ENCODE measurements around the gene ANO6. TPM values are rescaled to one million over a fixed set of nuclear protein-coding genes. Genes with fewer than 3 reads are reported as not detected.

Gene ANO6
- total and polyA plus RNA-seq, 12 donors = 8.9 to 52.2 (median 40.9) TPM

GRCh38 chr12:45273717-45274271, 57.9 kb downstream of the ANO6 start:
- DNase-seq = peak in 1 of 2 donors; percentile 35
- intact Hi-C loops (cut with DNase I) = loop anchor here in 2 of 10 donors (2.0 to 10.0 kb wide), 4 partner anchors 41 to 111 kb away; partner anchors contain the start of gene ANO6 (in 1 of the 2)
- Histone ChIP-seq H3K9me3 (no peaks in the 10 kb centered on the region), H3K27ac (peak overlapping the region in 7 of 10 donors; percentile 26 to 72 (median 60)), H3K4me1 (peaks cover 6 to 82% (median 43%) of the 10 kb centered on the region in 9 donors), H3K36me3 (no peaks in the 10 kb centered on the region), H3K4me3 (no peak overlapping the region), H3K27me3 (no peaks in the 10 kb centered on the region)
- no peak for TF ChIP-seq CTCF (IDR thresholded peaks at IDR 0.05)
- WGBS, 2 donors = 4 to 5% methylated on average over 1 of the region's 1 CpG
- ATAC-seq = peak; percentile 35 to 97 (median 82)

- DNase-seq (no peak), ATAC-seq (no peak)
- TF ChIP-seq CTCF (IDR thresholded peaks at IDR 0.05) = no peak
- Histone ChIP-seq H3K9me3 (no peaks in the 10 kb centered on the region), H3K4me1 (peaks cover 7 to 79% (median 37%) of the 10 kb centered on the region in 9 donors), H3K27me3 (no peaks in the 10 kb centered on the region), H3K27ac (no peak overlapping the region), H3K36me3 (peaks cover 0 to 10% (median 0%) of the 10 kb centered on the region in 9 donors), H3K4me3 (no peak overlapping the region)
- intact Hi-C loops (cut with DNase I) = loop anchor here in 2 of 10 donors (10.0 kb wide), 2 partner anchors 69 to 109 kb away; no protein-coding TSS in a partner anchor
- WGBS, 2 donors = 83 to 92% methylated on average over 5 of the region's 5 CpGs
Measured at GRCh38 chr12:45276154-45276755, 60.4 kb downstream of the ANO6 start.

- Histone ChIP-seq H3K27me3 (no peaks in the 10 kb centered on the region), H3K4me1 (peaks cover 7 to 66% (median 37%) of the 10 kb centered on the region in 9 donors), H3K9me3 (no peaks in the 10 kb centered on the region), H3K4me3 (no peak overlapping the region), H3K36me3 (peaks cover 0 to 17% (median 0%) of the 10 kb centered on the region in 9 donors), H3K27ac (peak overlapping the region in 3 of 10 donors; percentile 3 to 39 (median 5))
- no peak for DNase-seq
- intact Hi-C loops (cut with DNase I) = loop anchor here in 2 of 10 donors (10.0 kb wide), 2 partner anchors 66 to 106 kb away; no protein-coding TSS in a partner anchor
- TF ChIP-seq CTCF (IDR thresholded peaks at IDR 0.05) = no peak
- 85 to 87% methylated on average over 1 of the region's 1 CpG for WGBS, 2 donors
- no peak for ATAC-seq
Measured at GRCh38 chr12:45278447-45278846, 62.6 kb downstream of the ANO6 start.

- Histone ChIP-seq H3K27me3 (no peaks in the 10 kb centered on the region), H3K36me3 (peaks cover 0 to 17% (median 0%) of the 10 kb centered on the region in 9 donors), H3K4me3 (no peak overlapping the region), H3K9me3 (no peaks in the 10 kb centered on the region), H3K4me1 (peaks cover 11 to 67% (median 38%) of the 10 kb centered on the region in 9 donors), H3K27ac (peak overlapping the region in 7 of 10 donors; percentile 5 to 65 (median 39))
- DNase-seq (no peak), ATAC-seq (peak in 7 of 8 donors; percentile 25 to 63 (median 34))
- TF ChIP-seq CTCF (IDR thresholded peaks at IDR 0.05) = no peak
- intact Hi-C loops (cut with DNase I) = loop anchor here in 2 of 10 donors (10.0 kb wide), 2 partner anchors 65 to 105 kb away; no protein-coding TSS in a partner anchor
- WGBS, 2 donors = 33 to 36% methylated on average over 4 of the region's 4 CpGs
Measured at GRCh38 chr12:45279931-45280830, 64.3 kb downstream of the ANO6 start.

All from heart right ventricle (tissue), 16 donors.